Breast epithelium (tissue), 4 donors: Measurements from ENCODE around the gene NTSR2. TPM values are rescaled to one million over a fixed set of nuclear protein-coding genes. Genes with fewer than 3 reads are reported as not detected.

Experiments
- DNase-seq, 2 donors: peaks; one replicate each; pipeline ENCODE4 v3.0.0-alpha.2; 2019; ENCODE audit warnings: low spot score in 2 of 2
- H3K27ac ChIP-seq, 2 donors: fragments of 200-600 bp; sonication (generic) in 1 of 2; one replicate each; pipeline ENCODE4 v1.5.1; 2016 to 2019; ENCODE audit warnings: mild to moderate bottlenecking in 1 of 2
- H3K27me3 ChIP-seq, 2 donors: fragments of 200-600 bp; sonication (generic) in 1 of 2; one replicate each; pipeline versions ENCODE4 v1.5.1 to v1.6.0; 2017 to 2019; ENCODE audit warnings: control low read depth in 1 of 2, mild to moderate bottlenecking in 1 of 2
- H3K36me3 ChIP-seq: fragments of 200-600 bp; one replicate; pipeline ENCODE4 v1.5.1; 2019
- H3K4me1 ChIP-seq, 2 donors: fragments of 200-600 bp; sonication (generic); one replicate each; pipeline ENCODE4 v1.5.1; 2016 to 2019; ENCODE audit warnings: control low read depth in 1 of 2
- H3K4me3 ChIP-seq, 3 donors: fragments of 200-600 bp; sonication (generic); 1 replicate in 2 of 3; 2 replicates in 1 of 3; pipeline ENCODE4 v1.5.1; 2016 to 2019; ENCODE audit warnings: mild to moderate bottlenecking in 3 of 3, moderate library complexity in 2 of 3
- H3K9me3 ChIP-seq, 2 donors: fragments of 200-600 bp; sonication (generic) in 1 of 2; one replicate each; pipeline ENCODE4 v1.5.1; 2016 to 2019; ENCODE audit warnings: control low read depth in 1 of 2
- POLR2A ChIP-seq: fragments of 450-650 bp; IDR thresholded peaks from one replicate; pipeline ENCODE4 v1.6.1; 2016; ENCODE audit warnings: antibody characterized with exemption, mild to moderate bottlenecking, moderate library complexity
- POLR2AphosphoS5 ChIP-seq, 3 donors: sonication (generic); formaldehyde crosslinking; IDR thresholded peaks; one replicate each; pipeline ENCODE4 v1.6.1; 2017; ENCODE audit warnings: antibody characterized with exemption in 3 of 3
- intact Hi-C: fragments of 100-400 bp; cut with DNase I; formaldehyde crosslinking; loops from one replicate; pipeline ENCODE4 v1.15.1; 2023; ENCODE audit warnings: low total_unique reads
- total RNA-seq, 3 donors: library from RNA; depleted of rRNA; stranded (reverse); fragments of >200 nt; gene quantifications; one replicate each; pipeline ENCODE4 v1.1.0, GENCODE V29; 2016
- TF ChIP-seq, protein P1 (sequence below), 3 donors: fragments of 450-650 bp; IDR thresholded peaks; one replicate each; pipeline ENCODE4 v1.5.1; 2016 to 2017; ENCODE audit warnings: antibody characterized with exemption in 3 of 3, mild to moderate bottlenecking in 3 of 3, moderate library complexity in 3 of 3

The NTSR2 gene
- total RNA-seq, 3 donors from 2014 or later, result 0.32 TPM; not detected in 2

GRCh38 chr2:11656671-11657101, 13.3 kb downstream of the NTSR2 start:
- H3K27me3 ChIP-seq, result peaks cover 0 to 15% of the 10 kb centered on the region in 2 donors
- intact Hi-C loops, result no loop called here
- H3K27ac ChIP-seq, result no peak overlapping the region
- H3K4me3 ChIP-seq, result no peak overlapping the region
- no peak for DNase-seq
- no peaks in the 10 kb centered on the region for H3K36me3 ChIP-seq
- TF ChIP-seq, protein P1, sequence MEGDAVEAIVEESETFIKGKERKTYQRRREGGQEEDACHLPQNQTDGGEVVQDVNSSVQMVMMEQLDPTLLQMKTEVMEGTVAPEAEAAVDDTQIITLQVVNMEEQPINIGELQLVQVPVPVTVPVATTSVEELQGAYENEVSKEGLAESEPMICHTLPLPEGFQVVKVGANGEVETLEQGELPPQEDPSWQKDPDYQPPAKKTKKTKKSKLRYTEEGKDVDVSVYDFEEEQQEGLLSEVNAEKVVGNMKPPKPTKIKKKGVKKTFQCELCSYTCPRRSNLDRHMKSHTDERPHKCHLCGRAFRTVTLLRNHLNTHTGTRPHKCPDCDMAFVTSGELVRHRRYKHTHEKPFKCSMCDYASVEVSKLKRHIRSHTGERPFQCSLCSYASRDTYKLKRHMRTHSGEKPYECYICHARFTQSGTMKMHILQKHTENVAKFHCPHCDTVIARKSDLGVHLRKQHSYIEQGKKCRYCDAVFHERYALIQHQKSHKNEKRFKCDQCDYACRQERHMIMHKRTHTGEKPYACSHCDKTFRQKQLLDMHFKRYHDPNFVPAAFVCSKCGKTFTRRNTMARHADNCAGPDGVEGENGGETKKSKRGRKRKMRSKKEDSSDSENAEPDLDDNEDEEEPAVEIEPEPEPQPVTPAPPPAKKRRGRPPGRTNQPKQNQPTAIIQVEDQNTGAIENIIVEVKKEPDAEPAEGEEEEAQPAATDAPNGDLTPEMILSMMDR (IDR thresholded peaks at IDR 0.05), result no peak
- TF ChIP-seq POLR2A, result no peak
- TF ChIP-seq POLR2AphosphoS5 (IDR thresholded peaks at IDR 0.05), result no peak
- no peaks in the 10 kb centered on the region for H3K4me1 ChIP-seq
- no peaks in the 10 kb centered on the region for H3K9me3 ChIP-seq

DNA sequence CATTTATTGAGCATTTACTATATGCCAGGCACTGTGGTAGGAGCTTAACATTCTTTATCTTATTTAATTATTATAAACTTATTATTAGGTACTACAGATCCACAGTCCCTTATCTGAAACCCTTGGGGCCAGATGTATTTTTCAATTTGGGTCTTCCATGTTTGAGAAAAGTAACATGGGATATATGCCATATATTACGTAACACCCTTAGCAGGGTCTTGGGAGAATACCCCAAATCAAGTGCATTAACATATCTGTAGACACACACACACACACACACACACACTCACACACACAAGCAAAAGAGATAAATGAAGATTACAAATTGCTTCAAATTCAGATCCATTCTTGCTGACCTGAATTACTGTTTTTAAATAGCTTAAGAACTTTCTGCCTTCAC, 13.7 kb downstream of the NTSR2 start:
- DNase-seq, result no peak
- no peaks in the 10 kb centered on the region for H3K9me3 ChIP-seq
- no peaks in the 10 kb centered on the region for H3K36me3 ChIP-seq
- no peak overlapping the region for H3K4me3 ChIP-seq
- H3K27me3 ChIP-seq, result peaks cover 0 to 10% of the 10 kb centered on the region in 2 donors
- H3K27ac ChIP-seq, result no peak overlapping the region
- no peak for TF ChIP-seq POLR2A
- TF ChIP-seq, protein P1 (IDR thresholded peaks at IDR 0.05), result no peak
- TF ChIP-seq POLR2AphosphoS5 (IDR thresholded peaks at IDR 0.05), result no peak
- no peaks in the 10 kb centered on the region for H3K4me1 ChIP-seq
- intact Hi-C loops, result no loop called here

GRCh38 chr2:11655495-11655894, 14.5 kb downstream of the NTSR2 start:
- no peak for DNase-seq
- Histone ChIP-seq H3K27me3 (peaks cover 0 to 10% of the 10 kb centered on the region in 2 donors), H3K36me3 (no peaks in the 10 kb centered on the region), H3K4me1 (no peaks in the 10 kb centered on the region), H3K9me3 (no peaks in the 10 kb centered on the region), H3K4me3 (no peak overlapping the region), H3K27ac (no peak overlapping the region)
- TF ChIP-seq, protein P1 (IDR thresholded peaks at IDR 0.05), result no peak
- no peak for TF ChIP-seq POLR2A
- no peak for TF ChIP-seq POLR2AphosphoS5 (IDR thresholded peaks at IDR 0.05)
- intact Hi-C loops, result no loop called here

DNA sequence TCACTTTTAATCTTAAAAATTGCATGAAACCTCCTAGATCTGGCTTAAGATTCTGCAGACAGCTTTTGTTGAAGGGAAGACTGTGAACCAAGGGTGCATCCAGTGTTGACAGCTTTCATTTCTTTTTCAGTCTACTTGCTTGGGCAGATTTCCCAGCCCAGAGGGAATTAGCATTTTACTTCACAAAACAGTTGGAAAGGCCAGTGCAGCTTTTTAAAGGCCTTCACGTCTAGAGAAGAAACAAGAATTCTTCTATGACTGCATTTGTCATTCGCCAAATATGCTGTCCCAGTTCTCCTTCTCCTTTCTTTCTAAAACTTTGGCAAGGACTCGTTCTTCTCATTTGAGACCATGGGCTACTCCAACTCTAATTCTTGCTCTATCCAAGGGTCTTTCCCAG, 17.4 kb downstream of the NTSR2 start:
- intact Hi-C loops, result no loop called here
- DNase-seq, result no peak
- peaks cover 0 to under 1% of the 10 kb centered on the region in 2 donors for H3K27me3 ChIP-seq
- no peaks in the 10 kb centered on the region for H3K9me3 ChIP-seq
- no peak for TF ChIP-seq POLR2A
- H3K4me1 ChIP-seq, result no peaks in the 10 kb centered on the region
- no peaks in the 10 kb centered on the region for H3K36me3 ChIP-seq
- no peak overlapping the region for H3K27ac ChIP-seq
- H3K4me3 ChIP-seq, result no peak overlapping the region

DNA sequence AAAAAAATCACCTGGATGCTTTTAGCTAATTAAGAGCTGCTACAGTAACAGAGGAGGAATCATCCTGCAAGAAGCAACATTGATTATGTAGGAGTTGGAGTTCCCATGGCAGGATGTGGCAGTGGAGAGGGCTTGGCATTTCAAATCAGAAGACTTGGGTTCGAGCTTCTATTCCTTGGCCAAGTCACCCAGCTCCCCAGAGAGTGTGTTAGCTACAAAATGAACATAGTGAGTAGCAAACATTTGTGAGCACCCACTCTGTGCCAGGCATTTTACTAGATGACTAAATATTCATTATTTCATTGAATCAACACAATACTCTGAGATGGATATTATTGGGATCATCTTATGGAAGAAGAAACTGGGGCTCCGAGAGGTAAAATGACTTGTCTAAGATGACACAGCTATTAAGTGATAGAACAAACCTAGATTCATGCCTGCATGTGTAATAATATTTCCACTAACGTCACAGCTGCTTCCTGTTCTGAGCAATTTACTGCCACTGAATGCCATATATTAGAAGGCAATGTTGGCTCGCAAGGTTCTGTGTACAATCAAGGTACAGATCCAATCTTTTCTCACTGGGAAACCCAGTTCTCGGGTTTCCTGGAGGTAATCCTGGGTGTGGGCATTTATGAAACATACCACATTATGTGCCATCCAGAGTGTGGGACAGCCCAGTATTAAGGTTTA, 18.0 kb downstream of the NTSR2 start:
- intact Hi-C loops, result no loop called here
- Histone ChIP-seq H3K27ac (no peak overlapping the region), H3K36me3 (no peaks in the 10 kb centered on the region), H3K9me3 (no peaks in the 10 kb centered on the region), H3K4me1 (no peaks in the 10 kb centered on the region), H3K4me3 (no peak overlapping the region), H3K27me3 (no peaks in the 10 kb centered on the region)
- DNase-seq, result no peak
- TF ChIP-seq POLR2A (no peak), POLR2AphosphoS5 (IDR thresholded peaks at IDR 0.05) (no peak)
- TF ChIP-seq, protein P1 (IDR thresholded peaks at IDR 0.05), result no peak
